Muscle of back (tissue), 11 donors: ENCODE results near the gene DAGLA. TPM values are rescaled to one million over a fixed set of nuclear protein-coding genes. Genes with fewer than 3 reads are reported as not detected.
"Not testable (repeated sequence)": the region's sequence is repeated elsewhere in the genome, so short reads cannot be mapped to it uniquely, and the experiment has no call there.

Source experiments
- DNase-seq, 3 donors: peaks; one replicate each; pipeline versions ENCODE4 v3.0.0 to v3.0.0-alpha.2; 2013
- polyA plus RNA-seq, 10 donors: library from polyadenylated mRNA; unstranded; fragments of 120-200 nt; gene quantifications; one replicate each; pipeline ENCODE4 v1.2.1, GENCODE V29; 2013; ENCODE audit not compliant: insufficient read length in 10 of 10

DAGLA gene
- polyA plus RNA-seq, 10 donors, result 3.8 to 5.8 (median 4.9) TPM

GRCh38 chr11:61666684-61667297 lies 13.4 kb upstream of the DAGLA start:
- DNase-seq, result no peak

- DNase-seq, result no peak
These were observed 12.4 kb upstream of the DAGLA start for GRCh38 chr11:61667684-61668305.

- DNase-seq, result no peak
These were observed 10.8 kb upstream of the DAGLA start for GRCh38 chr11:61669417-61669816.

- no peak for DNase-seq
These were observed 9.6 kb upstream of the DAGLA start for GRCh38 chr11:61670626-61671025.

GRCh38 chr11:61671527-61671926 lies 8.7 kb upstream of the DAGLA start:
- no peak for DNase-seq

DNA sequence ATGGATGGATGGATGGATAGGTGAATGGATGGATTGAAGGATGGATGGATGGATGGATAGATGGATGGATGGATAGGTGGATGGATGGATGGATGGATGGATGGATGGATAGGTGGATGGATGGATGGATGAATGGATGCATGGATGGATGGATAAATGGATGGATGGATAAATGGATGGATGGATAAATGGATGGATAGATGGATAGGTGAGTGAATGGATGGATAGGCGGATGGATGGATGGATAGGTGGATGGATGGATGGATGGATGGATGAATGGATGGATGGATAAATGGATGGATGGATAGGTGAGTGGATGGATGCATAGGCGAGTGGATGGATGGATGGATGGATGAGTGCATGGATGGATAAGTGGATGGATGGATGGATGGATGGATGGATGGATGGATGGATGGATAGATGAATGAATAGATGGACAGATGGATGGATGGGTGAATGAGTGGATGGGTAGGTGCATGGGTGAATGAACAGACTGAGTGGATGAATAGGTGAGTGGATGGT lies 6.2 kb upstream of the DAGLA start:
- DNase-seq, result not testable (repeated sequence)

GRCh38 chr11:61675826-61676225 lies 4.4 kb upstream of the DAGLA start:
- peak in 1 of 3 donors; percentile 76 for DNase-seq

DNA sequence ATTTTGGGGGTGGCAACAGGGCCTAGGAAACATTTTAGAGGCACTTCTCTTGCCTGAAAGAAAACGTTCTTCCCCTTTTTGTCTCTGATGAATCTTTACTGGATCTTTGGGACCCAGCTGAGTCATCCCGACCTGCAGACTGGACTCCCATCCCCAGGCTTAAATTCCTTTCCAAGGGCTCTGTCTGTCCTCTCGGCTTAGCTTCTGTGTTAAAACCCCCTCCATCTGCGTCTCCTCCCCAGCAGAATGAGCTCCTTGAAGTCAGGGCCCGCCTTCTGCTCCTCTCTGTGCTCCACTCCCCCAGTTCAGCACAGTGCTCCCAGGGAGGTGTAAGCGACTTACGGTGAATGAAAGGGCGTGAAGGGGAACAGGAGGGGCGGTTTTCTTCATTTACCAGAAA lies 895 bp upstream of the DAGLA start:
- no peak for DNase-seq

DNA sequence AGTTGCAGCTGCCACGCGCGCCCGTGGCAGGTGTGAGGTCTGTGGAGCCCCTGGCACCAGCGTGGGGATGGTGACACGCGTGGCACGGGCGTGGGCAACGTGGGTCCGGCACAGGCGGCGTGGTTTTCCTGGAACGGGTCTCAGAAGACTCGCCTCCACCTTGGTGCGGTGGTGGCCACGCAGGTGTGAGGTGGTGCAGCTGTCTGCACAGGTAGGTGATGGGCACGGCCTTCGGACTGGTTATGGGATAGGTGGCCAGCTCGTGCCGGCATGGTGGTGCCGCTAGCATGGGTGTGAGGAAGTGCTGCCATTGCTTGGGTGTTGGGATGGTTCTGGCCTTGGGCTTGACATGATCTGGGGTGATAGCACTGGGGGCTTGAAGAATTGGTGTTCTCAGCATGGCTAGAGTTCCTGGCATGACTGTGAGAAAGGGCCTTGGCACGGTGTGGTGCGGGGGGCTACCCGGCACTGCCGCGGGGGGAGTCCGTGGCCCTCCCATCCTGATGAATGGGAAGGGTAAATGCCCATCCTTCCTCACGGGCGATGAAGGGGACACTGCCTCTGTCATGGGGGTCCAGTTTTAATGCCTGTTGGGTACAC lies 531 bp downstream of the DAGLA start:
- no peak for DNase-seq

DNA sequence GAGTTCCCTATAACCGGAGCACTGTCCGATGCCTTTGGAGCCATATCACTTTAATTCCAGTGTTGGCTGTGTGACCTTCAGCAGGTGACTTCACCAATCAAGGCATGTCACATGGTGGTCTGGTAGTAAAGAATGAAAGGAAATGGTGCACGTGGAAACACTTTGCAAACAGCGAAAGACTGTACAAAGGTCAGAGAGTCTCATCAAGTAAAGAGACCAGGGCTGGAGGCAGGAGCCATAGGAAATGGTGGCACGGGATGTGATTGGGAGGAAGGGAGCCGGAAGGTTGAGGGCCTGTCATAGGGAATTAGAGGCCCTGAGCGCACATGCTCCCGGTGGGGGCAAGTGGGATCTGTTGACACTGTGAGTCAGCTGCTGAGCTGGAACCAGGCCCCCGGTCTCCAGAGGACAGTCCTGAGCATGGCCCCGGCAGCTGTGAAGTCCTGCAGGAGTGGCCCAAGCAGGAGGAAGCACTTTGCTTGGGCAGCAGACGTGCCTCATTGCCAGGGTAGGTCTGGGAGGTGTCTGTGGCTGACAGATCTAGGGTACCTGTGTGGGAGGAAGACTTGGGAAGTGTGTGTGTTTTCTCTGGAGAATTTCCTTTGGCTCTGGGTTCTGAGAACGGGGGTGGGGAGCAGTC lies 2.0 kb downstream of the DAGLA start:
- peak in 1 of 3 donors; percentile 73 for DNase-seq

DNA sequence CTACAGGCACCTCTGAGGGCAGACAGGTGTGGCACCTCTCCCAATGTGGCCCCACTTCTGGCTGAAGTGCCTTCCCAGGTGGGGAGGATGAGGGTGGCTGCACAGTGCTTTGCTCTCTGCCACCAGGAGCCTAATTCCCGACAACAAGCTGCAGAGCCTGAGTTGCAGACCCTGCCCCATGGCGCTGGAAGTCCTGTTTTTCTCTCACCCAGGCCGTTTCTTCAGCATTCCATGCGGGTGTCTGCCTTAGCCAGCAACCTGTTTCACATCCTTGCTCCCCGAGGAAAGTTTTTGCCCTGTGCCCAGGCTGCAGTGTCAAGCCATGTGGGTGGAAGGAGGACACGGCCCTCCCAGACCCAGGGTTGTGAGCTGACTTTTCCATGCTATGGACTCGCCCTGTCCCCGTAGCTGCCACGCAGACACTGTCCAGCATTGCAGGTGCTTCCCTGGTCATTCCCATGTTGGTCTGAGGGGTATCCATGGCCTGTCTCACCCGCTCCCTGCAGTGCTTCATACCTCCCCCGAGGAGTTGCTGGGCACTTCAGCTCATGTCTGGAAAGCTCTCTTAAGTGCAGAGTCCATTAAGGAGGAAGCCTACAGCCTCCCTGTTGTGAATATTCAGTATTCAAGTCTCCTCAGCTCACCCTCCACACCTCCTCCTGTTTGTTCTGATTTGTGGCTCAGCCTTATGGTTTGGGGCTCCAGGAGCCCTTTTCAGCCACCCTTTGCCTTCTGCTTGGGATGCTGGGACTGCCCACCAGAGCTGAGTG lies 2.9 kb downstream of the DAGLA start:
- DNase-seq, result no peak

- no peak for DNase-seq
These were observed 4.0 kb downstream of the DAGLA start for GRCh38 chr11:61683961-61684869.

- DNase-seq, result no peak
These were observed 4.9 kb downstream of the DAGLA start for GRCh38 chr11:61684870-61685616.

GRCh38 chr11:61685617-61685967 lies 5.4 kb downstream of the DAGLA start:
- no peak for DNase-seq

GRCh38 chr11:61686066-61686465 lies 5.9 kb downstream of the DAGLA start:
- no peak for DNase-seq

- no peak for DNase-seq
These were observed 6.3 kb downstream of the DAGLA start for GRCh38 chr11:61686469-61686868.

DNA sequence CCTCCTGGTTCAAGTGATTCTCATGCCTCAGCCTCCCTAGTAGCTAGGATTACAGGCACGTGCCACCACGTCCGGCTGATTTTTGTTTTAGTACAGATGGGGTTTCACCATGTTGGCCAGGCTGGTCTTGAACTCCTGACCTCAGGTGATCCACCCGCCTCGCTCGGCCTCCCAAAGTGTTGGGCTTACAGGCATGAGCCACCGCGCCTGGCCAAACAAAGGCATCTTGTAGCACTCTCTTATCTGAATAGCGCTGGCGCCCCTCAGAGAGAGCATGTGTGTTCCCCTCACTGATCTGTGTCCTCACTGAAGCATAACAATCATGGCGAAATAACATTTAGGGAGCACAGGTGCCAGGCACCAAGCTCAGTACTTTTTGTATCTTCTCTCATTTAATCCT lies 7.2 kb downstream of the DAGLA start:
- DNase-seq, result no peak

DNA sequence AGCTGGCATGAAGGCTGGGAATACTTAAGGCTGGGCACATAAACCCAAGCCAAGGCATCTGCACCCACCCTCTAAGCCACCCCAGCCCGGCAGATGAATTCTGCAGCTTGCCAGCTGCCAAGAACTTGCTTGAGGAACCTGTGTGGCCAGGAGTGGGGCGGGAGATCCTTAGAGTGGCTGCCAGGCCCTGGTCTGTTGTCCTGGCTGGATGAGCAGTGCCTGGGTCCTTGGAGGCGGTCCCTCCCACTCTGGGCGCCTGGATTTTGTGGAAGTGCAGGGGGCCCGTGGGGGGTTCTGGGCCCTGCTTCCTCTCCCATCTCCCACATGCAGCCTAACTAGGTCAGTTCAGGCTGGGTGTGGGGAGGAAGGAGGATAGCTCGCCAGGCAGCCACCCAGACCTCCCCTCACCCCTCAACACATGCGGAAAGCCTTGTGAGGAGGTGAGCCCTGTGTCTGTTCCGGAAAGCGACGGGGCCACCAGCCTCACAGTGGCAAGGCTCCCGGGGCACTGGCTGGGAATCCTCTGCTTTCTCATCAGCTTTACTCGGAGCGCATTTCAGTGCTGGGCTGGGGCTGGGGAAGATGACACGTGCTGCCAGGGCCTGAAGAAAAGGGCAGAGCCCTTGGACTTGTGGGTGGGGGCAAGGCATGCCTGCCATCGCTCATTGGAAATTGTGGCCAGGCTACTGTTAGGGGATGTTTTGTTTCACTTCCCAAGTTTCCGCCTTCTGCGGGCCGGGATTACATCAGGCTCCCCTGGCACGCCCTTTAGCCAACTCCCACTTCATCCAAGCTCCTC lies 8.4 kb downstream of the DAGLA start:
- DNase-seq, result peak in 1 of 3 donors; percentile 73

DNA sequence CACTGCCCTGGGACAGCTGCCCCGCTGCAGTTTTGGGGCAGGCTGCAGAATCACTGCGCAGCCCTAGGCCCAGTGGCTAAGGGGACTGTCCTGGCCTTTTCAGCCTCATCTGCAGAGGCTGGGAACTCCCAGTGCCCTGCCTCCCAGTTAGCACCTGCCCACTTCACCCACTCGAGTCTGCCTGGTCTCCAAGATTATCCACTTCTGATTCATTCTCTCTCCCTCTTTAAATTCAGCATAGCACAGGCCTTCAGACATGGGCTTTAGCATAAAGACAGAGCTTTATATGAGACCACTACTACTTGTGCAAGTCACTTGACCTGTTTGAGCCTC lies 8.9 kb downstream of the DAGLA start:
- DNase-seq, result no peak
